Adrenal gland (tissue), 5 donors: Measurements from ENCODE around the gene PRKN.

Experiments used
- CTCF ChIP-seq, 6 experiments: fragments of 450-650 bp in 4 of 6; fragments of 200-600 bp in 2 of 6; sonication (generic) in 1 of 6; IDR thresholded peaks; 1 replicate in 5 of 6; 2 replicates in 1 of 6; pipeline versions ENCODE4 v1.5.1 to v1.8.0; 2016 to 2021; ENCODE audit warnings: antibody characterized with exemption in 6 of 6, mild to moderate bottlenecking in 2 of 6, moderate library complexity in 1 of 6
- POLR2A ChIP-seq, 2 donors: fragments of 450-650 bp; IDR thresholded peaks; one replicate each; pipeline ENCODE4 v1.6.1; 2017; ENCODE audit warnings: antibody characterized with exemption in 2 of 2, mild to moderate bottlenecking in 2 of 2, moderate library complexity in 1 of 2
- donor health status: DM: no; HTN: no; CAD: no.

GRCh38 chr6:161436106-161436876, 1291.3 kb downstream of the PRKN start:
- TF ChIP-seq CTCF (IDR thresholded peaks at IDR 0.05), result no peak
- no peak for TF ChIP-seq POLR2A (IDR thresholded peaks at IDR 0.05)
